H1 (cell line): Measurements from ENCODE around the gene RBP4. TPM values are rescaled to one million over a fixed set of nuclear protein-coding genes. Genes with fewer than 3 reads are reported as not detected.

Experiments
- CHD7 ChIP-seq: fragments of 300-600 bp; sonication (generic); IDR thresholded peaks from 2 replicates; pipeline ENCODE4 v1.7.1; 2012; ENCODE audit warnings: low read length, moderate library complexity, mild to moderate bottlenecking, inconsistent platforms; ENCODE audit not compliant: insufficient replicate concordance
- CREB1 ChIP-seq: IDR thresholded peaks from 2 replicates; pipeline ENCODE4 v1.6.1; 2012; ENCODE audit warnings: inconsistent platforms
- SP4 ChIP-seq: IDR thresholded peaks from 2 replicates; pipeline ENCODE4 v1.6.1; 2012; ENCODE audit warnings: low read length, inconsistent platforms
- polyA plus RNA-seq, 7 experiments: library from polyadenylated mRNA; depleted of rRNA in 3 of 7; stranded (reverse) in 5 of 7; unstranded in 2 of 7; fragments of >200 nt in 5 of 7; fragments of 200-250 nt in 2 of 7; gene quantifications; 1 replicate in 5 of 7; 2 replicates in 1 of 7; 4 replicates in 1 of 7; pipeline versions ENCODE4 v1.2.1 to v1.2.3, GENCODE V29; 2011 to 2013; ENCODE audit warnings: missing spikeins in 2 of 7, mixed read lengths in 2 of 7
- total RNA-seq: library from RNA; stranded (reverse); fragmentation: NEBNext Ultra II Directional; extraction: Animal tissue kit (Norgen Biotek cat#: 25700); gene quantifications from 2 replicates; pipeline ENCODE4 v1.2.1, GENCODE V29; 2021

RBP4 gene
- total and polyA plus RNA-seq, 2 of the 8 experiments (the other 6 are each of a cell fraction or from before 2014, with no cell fraction given) = 0.42 to 0.97 TPM

GRCh38 chr10:93554760-93555432, 46.1 kb downstream of the RBP4 start (continued):
- TF ChIP-seq CREB1 (peak; percentile 29; the same call in 1 of the 2 replicates), SP4 (no peak), CHD7 (no peak)
- TF ChIP-seq, all 59 proteins: peak for 4
